ENCODE data around the gene MYCT1.

Gene MYCT1

GRCh38 chr6:152765331-152765730, 67.6 kb downstream of the MYCT1 start:
- TF ChIP-seq CTCF (IDR thresholded peaks at IDR 0.05; ENCODE audit: low read depth, low read length) = no peak
- DNase-seq (ENCODE audit: low read depth, low spot score) = no peak
- in situ Hi-C loops (cut with HindIII; ENCODE audit: low sequenced_read_pairs) = no loop called here
- no peak overlapping the region for H3K4me3 ChIP-seq (ENCODE audit: low read depth, low read length)

- no peak for DNase-seq (ENCODE audit: low read depth, low spot score)
- H3K4me3 ChIP-seq (ENCODE audit: low read depth, low read length) = no peak overlapping the region
- TF ChIP-seq CTCF (IDR thresholded peaks at IDR 0.05; ENCODE audit: low read depth, low read length) = no peak
- in situ Hi-C loops (cut with HindIII; ENCODE audit: low sequenced_read_pairs) = no loop called here
Measured at GRCh38 chr6:152769159-152769558, 71.5 kb downstream of the MYCT1 start.

GRCh38 chr6:152769993-152770392, 72.3 kb downstream of the MYCT1 start:
- no peak overlapping the region for H3K4me3 ChIP-seq (ENCODE audit: low read depth, low read length)
- TF ChIP-seq CTCF (IDR thresholded peaks at IDR 0.05; ENCODE audit: low read depth, low read length) = no peak
- in situ Hi-C loops (cut with HindIII; ENCODE audit: low sequenced_read_pairs) = no loop called here
- no peak for DNase-seq (ENCODE audit: low read depth, low spot score)

GRCh38 chr6:152771061-152771687, 73.5 kb downstream of the MYCT1 start:
- no peak for TF ChIP-seq CTCF (IDR thresholded peaks at IDR 0.05; ENCODE audit: low read depth, low read length)
- DNase-seq (ENCODE audit: low read depth, low spot score) = no peak
- H3K4me3 ChIP-seq (ENCODE audit: low read depth, low read length) = no peak overlapping the region
- in situ Hi-C loops (cut with HindIII; ENCODE audit: low sequenced_read_pairs) = no loop called here
